Measurements from ENCODE around the gene VWC2.

GRCh38 chr7:49772916-49773217, 571 bp upstream of the VWC2 start:
- TF ChIP-seq EP300 (IDR thresholded peaks at IDR 0.05; ENCODE audit: borderline replicate concordance in 1 of 2, low read depth in 1 of 2, low read length in 1 of 2): no peak
- TF ChIP-seq, protein P1, sequence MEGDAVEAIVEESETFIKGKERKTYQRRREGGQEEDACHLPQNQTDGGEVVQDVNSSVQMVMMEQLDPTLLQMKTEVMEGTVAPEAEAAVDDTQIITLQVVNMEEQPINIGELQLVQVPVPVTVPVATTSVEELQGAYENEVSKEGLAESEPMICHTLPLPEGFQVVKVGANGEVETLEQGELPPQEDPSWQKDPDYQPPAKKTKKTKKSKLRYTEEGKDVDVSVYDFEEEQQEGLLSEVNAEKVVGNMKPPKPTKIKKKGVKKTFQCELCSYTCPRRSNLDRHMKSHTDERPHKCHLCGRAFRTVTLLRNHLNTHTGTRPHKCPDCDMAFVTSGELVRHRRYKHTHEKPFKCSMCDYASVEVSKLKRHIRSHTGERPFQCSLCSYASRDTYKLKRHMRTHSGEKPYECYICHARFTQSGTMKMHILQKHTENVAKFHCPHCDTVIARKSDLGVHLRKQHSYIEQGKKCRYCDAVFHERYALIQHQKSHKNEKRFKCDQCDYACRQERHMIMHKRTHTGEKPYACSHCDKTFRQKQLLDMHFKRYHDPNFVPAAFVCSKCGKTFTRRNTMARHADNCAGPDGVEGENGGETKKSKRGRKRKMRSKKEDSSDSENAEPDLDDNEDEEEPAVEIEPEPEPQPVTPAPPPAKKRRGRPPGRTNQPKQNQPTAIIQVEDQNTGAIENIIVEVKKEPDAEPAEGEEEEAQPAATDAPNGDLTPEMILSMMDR (IDR thresholded peaks at IDR 0.05): no peak
- TF ChIP-seq, protein P2, sequence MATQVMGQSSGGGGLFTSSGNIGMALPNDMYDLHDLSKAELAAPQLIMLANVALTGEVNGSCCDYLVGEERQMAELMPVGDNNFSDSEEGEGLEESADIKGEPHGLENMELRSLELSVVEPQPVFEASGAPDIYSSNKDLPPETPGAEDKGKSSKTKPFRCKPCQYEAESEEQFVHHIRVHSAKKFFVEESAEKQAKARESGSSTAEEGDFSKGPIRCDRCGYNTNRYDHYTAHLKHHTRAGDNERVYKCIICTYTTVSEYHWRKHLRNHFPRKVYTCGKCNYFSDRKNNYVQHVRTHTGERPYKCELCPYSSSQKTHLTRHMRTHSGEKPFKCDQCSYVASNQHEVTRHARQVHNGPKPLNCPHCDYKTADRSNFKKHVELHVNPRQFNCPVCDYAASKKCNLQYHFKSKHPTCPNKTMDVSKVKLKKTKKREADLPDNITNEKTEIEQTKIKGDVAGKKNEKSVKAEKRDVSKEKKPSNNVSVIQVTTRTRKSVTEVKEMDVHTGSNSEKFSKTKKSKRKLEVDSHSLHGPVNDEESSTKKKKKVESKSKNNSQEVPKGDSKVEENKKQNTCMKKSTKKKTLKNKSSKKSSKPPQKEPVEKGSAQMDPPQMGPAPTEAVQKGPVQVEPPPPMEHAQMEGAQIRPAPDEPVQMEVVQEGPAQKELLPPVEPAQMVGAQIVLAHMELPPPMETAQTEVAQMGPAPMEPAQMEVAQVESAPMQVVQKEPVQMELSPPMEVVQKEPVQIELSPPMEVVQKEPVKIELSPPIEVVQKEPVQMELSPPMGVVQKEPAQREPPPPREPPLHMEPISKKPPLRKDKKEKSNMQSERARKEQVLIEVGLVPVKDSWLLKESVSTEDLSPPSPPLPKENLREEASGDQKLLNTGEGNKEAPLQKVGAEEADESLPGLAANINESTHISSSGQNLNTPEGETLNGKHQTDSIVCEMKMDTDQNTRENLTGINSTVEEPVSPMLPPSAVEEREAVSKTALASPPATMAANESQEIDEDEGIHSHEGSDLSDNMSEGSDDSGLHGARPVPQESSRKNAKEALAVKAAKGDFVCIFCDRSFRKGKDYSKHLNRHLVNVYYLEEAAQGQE (IDR thresholded peaks at IDR 0.05; ENCODE audit: low read depth, low read length): no peak
